OCI-LY7 (cell line): ENCODE measurements around the gene DLEC1. TPM values are rescaled to one million over a fixed set of nuclear protein-coding genes. Genes with fewer than 3 reads are reported as not detected.

ENCODE experiments used
- BruUV-seq: library from RNA; stranded (reverse); fragments of 400-500 nt; replicated peaks from 2 replicates; lab custom pipeline; 2021; lab: Mats Ljungman, UMichigan
- CTCF ChIA-PET: fragments of 300-600 bp; sonication (Branson Sonifier 250); formaldehyde crosslinking; loops from one replicate; lab custom pipeline; 2022; ENCODE audit warnings: antibody characterized with exemption; ENCODE audit not compliant: unreplicated experiment; lab: Charles Lee
- POLR2A ChIA-PET: fragments of 300-600 bp; sonication (Branson Sonifier 250); formaldehyde crosslinking; loops from one replicate; lab custom pipeline; 2022; ENCODE audit warnings: antibody characterized with exemption; lab: Charles Lee
- DNase-seq: peaks from one replicate; pipeline ENCODE4 v3.0.0-alpha.2; 2015; ENCODE audit warnings: low spot score
- H2AFZ ChIP-seq: fragments of 200-600 bp; sonication (generic), shearing (Covaris generic); 2 replicates; pipeline ENCODE4 v1.6.1; 2014; ENCODE audit warnings: mild to moderate bottlenecking, antibody characterized with exemption, low read length, moderate library complexity
- H3K27ac ChIP-seq: fragments of 200-600 bp; sonication (generic); 2 replicates; pipeline ENCODE4 v1.5.1; 2014; ENCODE audit warnings: mixed run types, low read depth, mild to moderate bottlenecking, moderate library complexity, low read length, inconsistent platforms; ENCODE audit not compliant: poor library complexity, severe bottlenecking
- H3K36me3 ChIP-seq: fragments of 200-600 bp; sonication (generic); 2 replicates; pipeline ENCODE4 v1.6.1; 2014; ENCODE audit warnings: mild to moderate bottlenecking, antibody characterized with exemption, low read length, moderate library complexity, mixed read lengths; ENCODE audit not compliant: insufficient read depth
- H3K4me1 ChIP-seq: fragments of 200-600 bp; sonication (generic); 2 replicates; pipeline ENCODE4 v1.5.1; 2014; ENCODE audit warnings: mild to moderate bottlenecking, low read length; ENCODE audit not compliant: insufficient read depth, poor library complexity, severe bottlenecking
- H3K4me2 ChIP-seq: fragments of 200-600 bp; sonication (generic); 2 replicates; pipeline ENCODE4 v1.6.1; 2014; ENCODE audit warnings: mild to moderate bottlenecking, low read length
- H3K4me3 ChIP-seq: fragments of 200-600 bp; sonication (generic); 2 replicates; pipeline ENCODE4 v1.5.1; 2014; ENCODE audit warnings: mild to moderate bottlenecking, low read depth, low read length; ENCODE audit not compliant: poor library complexity, severe bottlenecking
- H3K79me2 ChIP-seq: fragments of 200-600 bp; sonication (generic); 2 replicates; pipeline ENCODE4 v1.6.1; 2016; ENCODE audit warnings: low read depth, mild to moderate bottlenecking, low read length, moderate library complexity, mixed read lengths; ENCODE audit not compliant: insufficient read depth
- H3K9me2 ChIP-seq: fragments of 200-600 bp; sonication (generic); 2 replicates; pipeline ENCODE4 v1.6.1; 2016; ENCODE audit warnings: mild to moderate bottlenecking, low read length, mixed read lengths; ENCODE audit not compliant: insufficient read depth
- H3K9me3 ChIP-seq: fragments of 200-600 bp; sonication (generic); 2 replicates; pipeline ENCODE4 v1.6.1; 2014; ENCODE audit warnings: mild to moderate bottlenecking, mixed run types, low read length, mixed read lengths
- H4K20me1 ChIP-seq: fragments of 200-600 bp; sonication (generic); 2 replicates; pipeline ENCODE4 v1.6.1; 2014; ENCODE audit warnings: mild to moderate bottlenecking, antibody characterized with exemption, low read length, moderate library complexity, mixed read lengths; ENCODE audit not compliant: insufficient read depth
- EZH2phosphoT487 ChIP-seq: fragments of 200-600 bp; sonication (generic); IDR thresholded peaks from 2 replicates; pipeline ENCODE4 v1.6.1; 2018; ENCODE audit warnings: low read depth, borderline replicate concordance, mild to moderate bottlenecking, mixed run types, antibody characterized with exemption, low read length, moderate library complexity, mixed read lengths
- intact Hi-C: fragments of 100-400 bp; cut with micrococcal nuclease; formaldehyde crosslinking; loops from one replicate; pipeline ENCODE4 v1.10.0; 2022; ENCODE audit not compliant: unreplicated experiment
- total RNA-seq, 2 experiments: library from RNA; depleted of rRNA in 1 of 2; stranded (reverse); fragments of >200 nt in 1 of 2; shearing (Covaris generic) in 1 of 2; gene quantifications; 2 replicates each; pipeline ENCODE4 v1.2.3, GENCODE V29; 2014 to 2022
- TF ChIP-seq, protein P1 (sequence below): fragments of 200-600 bp; sonication (generic); conservative IDR thresholded peaks from 2 replicates; pipeline ENCODE4 v1.5.1; 2014; ENCODE audit warnings: mild to moderate bottlenecking, antibody characterized with exemption, low read length, moderate library complexity, mixed read lengths

Gene DLEC1
- total RNA-seq, 2 experiments from 2014 or later: 0.13 TPM; not detected in 1

DNA sequence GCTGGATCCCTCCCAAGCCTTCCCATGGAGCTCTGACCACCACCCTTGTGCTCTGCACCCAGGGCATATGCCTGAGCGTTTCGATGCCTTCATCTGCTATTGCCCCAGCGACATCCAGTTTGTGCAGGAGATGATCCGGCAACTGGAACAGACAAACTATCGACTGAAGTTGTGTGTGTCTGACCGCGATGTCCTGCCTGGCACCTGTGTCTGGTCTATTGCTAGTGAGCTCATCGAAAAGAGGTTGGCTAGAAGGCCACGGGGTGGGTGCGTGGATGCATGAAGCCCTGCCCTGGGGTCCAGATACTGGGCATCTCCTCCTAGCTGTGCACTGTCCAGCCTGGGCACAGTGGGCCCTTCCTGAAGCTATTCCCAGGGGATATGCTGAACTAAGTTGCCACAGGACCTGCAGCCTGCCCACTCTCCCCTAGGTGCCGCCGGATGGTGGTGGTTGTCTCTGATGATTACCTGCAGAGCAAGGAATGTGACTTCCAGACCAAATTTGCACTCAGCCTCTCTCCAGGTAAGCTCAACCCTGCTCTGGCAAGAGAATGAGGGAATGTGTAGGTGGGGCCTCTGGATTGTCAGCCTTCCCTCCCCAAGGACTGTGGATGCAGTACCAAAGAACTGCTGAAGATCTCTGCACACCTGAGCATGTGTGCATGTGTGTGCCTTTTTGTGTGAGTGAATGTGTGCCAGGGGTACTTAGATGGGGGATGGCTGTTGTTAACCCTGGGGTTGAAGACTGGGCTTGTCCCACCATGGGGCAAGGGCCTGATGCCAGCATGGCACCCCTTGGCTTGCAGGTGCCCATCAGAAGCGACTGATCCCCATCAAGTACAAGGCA lies 101.5 kb downstream of the DLEC1 start:
- ChIA-PET POLR2A (interaction anchor here (0.9 to 4.8 kb wide), 2 partner anchors 12 to 25 kb away, joined by 3 to 42 read pairs; partner anchors contain the start of gene OXSR1), CTCF (no interaction called here)
- no peak overlapping the region for H3K27ac ChIP-seq
- no peaks in the 10 kb centered on the region for H3K9me2 ChIP-seq
- TF ChIP-seq, protein P1, sequence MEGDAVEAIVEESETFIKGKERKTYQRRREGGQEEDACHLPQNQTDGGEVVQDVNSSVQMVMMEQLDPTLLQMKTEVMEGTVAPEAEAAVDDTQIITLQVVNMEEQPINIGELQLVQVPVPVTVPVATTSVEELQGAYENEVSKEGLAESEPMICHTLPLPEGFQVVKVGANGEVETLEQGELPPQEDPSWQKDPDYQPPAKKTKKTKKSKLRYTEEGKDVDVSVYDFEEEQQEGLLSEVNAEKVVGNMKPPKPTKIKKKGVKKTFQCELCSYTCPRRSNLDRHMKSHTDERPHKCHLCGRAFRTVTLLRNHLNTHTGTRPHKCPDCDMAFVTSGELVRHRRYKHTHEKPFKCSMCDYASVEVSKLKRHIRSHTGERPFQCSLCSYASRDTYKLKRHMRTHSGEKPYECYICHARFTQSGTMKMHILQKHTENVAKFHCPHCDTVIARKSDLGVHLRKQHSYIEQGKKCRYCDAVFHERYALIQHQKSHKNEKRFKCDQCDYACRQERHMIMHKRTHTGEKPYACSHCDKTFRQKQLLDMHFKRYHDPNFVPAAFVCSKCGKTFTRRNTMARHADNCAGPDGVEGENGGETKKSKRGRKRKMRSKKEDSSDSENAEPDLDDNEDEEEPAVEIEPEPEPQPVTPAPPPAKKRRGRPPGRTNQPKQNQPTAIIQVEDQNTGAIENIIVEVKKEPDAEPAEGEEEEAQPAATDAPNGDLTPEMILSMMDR: no peak
- no peak for TF ChIP-seq EZH2phosphoT487
- no peak for DNase-seq
- BruUV-seq: no TSS peak
- no peak overlapping the region for H2AFZ ChIP-seq
- H3K4me3 ChIP-seq: no peak overlapping the region
- H3K4me2 ChIP-seq: peak overlapping the region; percentile 86; the same call in 1 of the 2 replicates
- H3K9me3 ChIP-seq: no peaks in the 10 kb centered on the region
- intact Hi-C loops: no loop called here
- no peaks in the 10 kb centered on the region; the same call in 1 of the 2 replicates for H4K20me1 ChIP-seq
- H3K4me1 ChIP-seq: peaks cover 24% of the 10 kb centered on the region
- H3K36me3 ChIP-seq: peaks cover 20% of the 10 kb centered on the region
- peaks cover 14% of the 10 kb centered on the region; the same call in 1 of the 2 replicates for H3K79me2 ChIP-seq

DNA sequence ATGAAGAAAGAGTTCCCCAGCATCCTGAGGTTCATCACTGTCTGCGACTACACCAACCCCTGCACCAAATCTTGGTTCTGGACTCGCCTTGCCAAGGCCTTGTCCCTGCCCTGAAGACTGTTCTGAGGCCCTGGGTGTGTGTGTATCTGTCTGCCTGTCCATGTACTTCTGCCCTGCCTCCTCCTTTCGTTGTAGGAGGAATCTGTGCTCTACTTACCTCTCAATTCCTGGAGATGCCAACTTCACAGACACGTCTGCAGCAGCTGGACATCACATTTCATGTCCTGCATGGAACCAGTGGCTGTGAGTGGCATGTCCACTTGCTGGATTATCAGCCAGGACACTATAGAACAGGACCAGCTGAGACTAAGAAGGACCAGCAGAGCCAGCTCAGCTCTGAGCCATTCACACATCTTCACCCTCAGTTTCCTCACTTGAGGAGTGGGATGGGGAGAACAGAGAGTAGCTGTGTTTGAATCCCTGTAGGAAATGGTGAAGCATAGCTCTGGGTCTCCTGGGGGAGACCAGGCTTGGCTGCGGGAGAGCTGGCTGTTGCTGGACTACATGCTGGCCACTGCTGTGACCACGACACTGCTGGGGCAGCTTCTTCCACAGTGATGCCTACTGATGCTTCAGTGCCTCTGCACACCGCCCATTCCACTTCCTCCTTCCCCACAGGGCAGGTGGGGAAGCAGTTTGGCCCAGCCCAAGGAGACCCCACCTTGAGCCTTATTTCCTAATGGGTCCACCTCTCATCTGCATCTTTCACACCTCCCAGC lies 102.4 kb downstream of the DLEC1 start:
- DNase-seq: no peak
- ChIA-PET POLR2A (no interaction called here), CTCF (no interaction called here)
- H2AFZ ChIP-seq: no peak overlapping the region
- peaks cover 20% of the 10 kb centered on the region for H3K36me3 ChIP-seq
- peaks cover 2% of the 10 kb centered on the region for H3K9me3 ChIP-seq
- no peak overlapping the region for H3K4me2 ChIP-seq
- intact Hi-C loops: no loop called here
- no peak overlapping the region for H3K4me3 ChIP-seq
- H4K20me1 ChIP-seq: no peaks in the 10 kb centered on the region; the same call in 1 of the 2 replicates
- BruUV-seq: no TSS peak
- H3K27ac ChIP-seq: no peak overlapping the region
- H3K9me2 ChIP-seq: no peaks in the 10 kb centered on the region
- peaks cover 17% of the 10 kb centered on the region for H3K4me1 ChIP-seq
- TF ChIP-seq, protein P1: no peak
- no peak for TF ChIP-seq EZH2phosphoT487
- H3K79me2 ChIP-seq: peaks cover 6% of the 10 kb centered on the region; the same call in 1 of the 2 replicates
